Bone marrow (tissue), 2 donors: ENCODE measurements around the gene SAFB2.

ENCODE experiments used
- DNase-seq, 2 donors: peaks; one replicate each; lab custom pipeline; 2025; lab: John Stamatoyannopoulos, UW

SAFB2 gene

DNA sequence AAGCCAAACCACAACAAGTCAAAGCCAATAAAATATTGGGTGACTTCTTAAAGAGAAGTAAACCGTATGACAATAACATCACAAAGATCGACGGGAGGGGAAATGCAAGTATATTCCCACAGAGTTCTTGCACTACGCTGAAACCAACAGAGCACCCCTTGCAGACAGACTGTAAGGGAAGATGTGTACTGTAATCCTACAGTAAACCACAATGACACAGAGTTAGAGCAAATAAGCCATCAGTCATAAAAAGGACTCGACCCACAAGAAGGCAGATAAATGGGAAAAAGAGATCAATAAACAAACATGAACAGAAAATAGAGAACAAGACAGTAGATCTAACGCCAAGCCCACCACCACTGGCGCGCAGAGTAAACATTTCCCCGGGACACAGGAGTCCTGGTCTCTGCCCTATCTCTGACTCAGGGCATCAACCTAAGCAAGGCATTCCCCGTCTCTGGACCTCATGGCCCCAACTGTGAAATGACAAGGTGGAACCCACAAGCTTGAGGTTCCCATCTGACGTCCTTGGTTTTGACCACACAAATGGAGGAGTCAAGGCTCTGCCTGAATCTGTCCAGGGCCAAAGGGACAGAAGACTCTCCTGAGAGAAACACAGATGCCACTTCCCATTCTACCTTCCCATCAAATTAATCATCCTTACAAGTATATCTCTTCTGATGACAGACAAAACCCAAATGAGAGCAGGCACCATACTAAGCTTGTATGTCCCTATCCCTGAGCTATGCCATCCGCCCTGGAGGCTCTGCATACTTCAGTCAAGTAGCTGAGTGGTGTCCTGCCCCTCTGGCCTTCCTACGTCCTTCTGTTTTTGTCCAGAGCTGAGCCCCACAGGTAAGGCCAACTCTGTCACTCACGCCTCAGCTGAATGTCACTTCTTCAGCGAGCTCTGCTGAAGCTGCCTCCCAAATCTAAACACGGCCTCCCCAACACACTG lies 15.0 kb downstream of the SAFB2 start:
- DNase-seq: no peak

DNA sequence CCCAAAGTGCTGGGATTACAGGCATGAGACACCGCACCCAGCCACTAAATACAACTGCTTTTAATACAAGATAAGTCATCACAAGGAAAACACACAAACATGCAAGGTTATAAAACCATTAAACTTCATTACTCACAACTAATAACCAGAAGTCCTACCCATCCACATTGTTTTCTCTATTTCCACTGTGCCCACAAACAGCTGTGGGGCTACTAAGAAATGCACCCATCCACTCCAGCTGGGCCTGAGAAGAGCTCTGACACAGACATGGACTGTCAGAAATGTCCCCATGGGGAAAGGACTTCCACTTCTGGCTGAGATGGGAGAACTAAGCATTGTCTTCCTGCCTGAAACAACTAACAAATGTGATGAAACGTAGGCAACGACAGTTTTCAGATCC lies 17.2 kb downstream of the SAFB2 start:
- no peak for DNase-seq

DNA sequence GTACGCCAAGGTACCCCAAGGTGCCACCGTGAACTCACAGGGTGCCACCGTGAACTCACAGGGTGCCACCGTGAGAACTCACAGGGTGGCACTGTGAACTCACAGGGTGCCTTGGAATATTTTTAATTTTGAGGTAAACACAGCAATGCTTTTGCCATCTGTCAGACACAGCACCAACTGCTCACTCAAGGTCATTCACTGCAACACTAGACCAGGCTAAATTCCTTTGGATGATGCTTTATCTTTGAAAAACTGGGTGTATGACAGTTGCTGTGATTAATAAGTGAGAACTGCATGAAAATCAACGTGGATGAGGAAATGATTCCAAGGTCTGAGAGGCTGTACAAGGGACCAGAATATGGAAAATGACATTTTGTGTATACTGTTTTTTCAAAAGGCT lies 18.9 kb downstream of the SAFB2 start:
- DNase-seq: no peak

DNA sequence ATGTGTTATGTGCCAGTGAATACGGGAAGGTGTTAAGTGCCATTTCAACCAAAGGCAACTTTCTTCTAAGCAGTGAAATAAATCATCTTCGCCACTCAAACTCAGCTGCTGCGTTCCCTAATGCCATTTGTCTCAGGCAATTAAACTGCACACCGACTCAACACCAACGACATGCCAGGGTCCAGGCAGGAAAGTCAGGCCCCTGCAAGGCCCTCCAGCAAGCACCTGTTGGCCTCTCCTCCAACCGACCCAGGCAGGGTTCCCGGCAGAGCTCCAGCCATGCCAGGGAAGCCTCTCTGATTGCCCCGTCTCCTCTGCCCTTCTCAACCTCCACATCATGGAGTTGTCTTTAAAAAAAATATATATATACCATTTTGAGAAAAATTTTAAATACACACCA lies 21.8 kb downstream of the SAFB2 start:
- no peak for DNase-seq

DNA sequence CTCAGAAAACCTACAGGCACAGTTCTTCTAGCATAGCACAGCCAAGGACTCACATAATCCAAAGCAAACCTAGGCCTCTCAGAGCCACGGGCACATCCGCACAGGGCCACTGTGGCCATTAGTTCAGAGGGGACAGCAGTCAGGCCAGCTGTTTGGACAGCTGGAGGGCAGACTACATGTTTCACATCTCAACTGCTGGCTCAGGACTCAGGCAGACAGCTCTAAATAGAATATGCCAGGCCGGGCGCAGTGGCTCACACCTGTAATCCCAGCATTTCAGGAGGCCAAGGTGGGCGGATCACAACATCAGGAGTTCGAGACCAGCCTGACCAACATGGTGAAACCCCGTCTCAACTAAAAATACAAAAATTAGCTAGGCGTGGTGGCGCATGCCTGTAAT lies 26.8 kb downstream of the SAFB2 start:
- no peak for DNase-seq

DNA sequence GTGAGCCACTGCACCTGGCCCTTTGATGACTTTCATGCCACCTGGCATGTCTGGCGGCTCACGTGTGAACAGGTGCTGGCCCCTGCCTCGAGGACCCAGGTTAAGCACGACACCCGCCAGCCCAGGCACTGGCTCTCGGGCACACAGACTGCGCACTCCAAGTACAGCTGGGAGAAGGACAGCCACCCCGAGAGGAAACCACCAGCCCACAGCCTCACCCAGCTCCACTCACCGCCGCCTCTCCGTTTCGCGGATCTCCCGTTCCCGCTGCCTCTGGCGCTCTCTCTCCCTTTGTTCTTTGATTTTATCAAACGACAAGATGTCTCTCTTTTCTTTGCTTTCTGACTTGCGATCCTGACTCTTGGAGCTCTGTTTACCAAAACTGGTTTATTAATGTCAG lies 27.4 kb downstream of the SAFB2 start:
- DNase-seq: no peak

DNA sequence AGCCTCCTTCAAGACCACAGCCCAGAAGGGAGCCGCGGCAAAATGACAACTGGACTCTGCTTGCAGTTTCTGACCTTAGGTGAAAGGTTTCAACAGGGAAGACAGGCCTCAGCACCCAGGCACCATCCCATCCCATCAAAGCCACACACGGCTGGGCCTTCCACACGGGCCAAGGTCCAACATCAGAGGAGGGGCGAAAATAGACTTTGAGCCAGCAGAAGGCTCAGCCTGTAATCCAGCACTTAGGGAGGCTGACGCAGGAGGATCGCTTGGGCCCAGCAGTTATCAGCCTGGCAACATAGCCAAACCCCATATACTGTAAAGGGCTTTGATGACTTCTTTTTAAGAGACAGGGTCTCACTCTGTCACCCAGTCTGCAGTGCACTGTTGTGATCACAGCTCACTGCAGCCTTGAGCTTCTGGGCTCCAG lies 28.0 kb downstream of the SAFB2 start:
- DNase-seq: no peak

DNA sequence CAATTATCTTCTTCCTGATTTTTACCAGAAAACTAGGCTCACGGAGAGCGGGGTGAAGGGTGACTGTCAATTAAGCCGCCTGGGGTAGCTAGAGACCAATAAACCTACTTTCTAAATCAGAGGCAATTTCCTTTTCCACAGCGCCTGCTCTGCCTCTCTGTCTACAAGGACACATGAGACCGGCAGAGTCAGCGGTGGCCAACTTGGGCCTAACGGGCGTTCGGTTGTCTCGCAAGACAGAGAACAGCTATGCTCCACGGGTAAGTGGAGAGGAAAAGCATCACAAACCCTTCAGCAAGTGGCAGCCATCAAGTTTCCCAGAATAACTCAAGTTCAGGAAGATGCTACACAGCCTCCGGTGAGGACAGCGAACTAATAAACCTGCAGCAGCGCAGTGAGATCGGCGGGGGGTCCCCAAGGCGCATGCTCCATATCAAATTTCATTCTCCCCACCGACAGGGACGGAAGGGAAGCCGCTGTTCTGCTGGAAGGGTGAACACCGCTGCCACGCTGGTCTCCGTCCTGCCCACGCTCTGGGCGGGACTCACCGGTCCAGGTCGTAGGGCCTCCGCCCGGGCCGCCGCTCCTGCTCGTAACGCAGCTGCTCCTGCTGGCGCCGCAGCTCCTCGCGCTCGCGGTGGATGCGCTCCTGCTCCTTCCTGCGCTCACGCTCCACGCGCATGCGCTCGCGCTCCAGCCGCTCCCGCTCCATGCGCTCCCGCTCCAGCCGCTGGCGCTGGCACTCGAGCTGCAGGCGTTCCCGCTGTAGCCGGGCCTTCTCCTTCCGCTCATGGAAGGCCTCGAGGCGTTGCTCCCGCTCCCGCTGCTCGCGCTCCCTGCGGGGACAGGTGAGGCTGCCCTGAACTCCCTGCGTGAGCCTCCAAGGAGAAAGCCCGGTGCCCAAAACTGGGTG lies 29.0 kb downstream of the SAFB2 start:
- no peak for DNase-seq

DNA sequence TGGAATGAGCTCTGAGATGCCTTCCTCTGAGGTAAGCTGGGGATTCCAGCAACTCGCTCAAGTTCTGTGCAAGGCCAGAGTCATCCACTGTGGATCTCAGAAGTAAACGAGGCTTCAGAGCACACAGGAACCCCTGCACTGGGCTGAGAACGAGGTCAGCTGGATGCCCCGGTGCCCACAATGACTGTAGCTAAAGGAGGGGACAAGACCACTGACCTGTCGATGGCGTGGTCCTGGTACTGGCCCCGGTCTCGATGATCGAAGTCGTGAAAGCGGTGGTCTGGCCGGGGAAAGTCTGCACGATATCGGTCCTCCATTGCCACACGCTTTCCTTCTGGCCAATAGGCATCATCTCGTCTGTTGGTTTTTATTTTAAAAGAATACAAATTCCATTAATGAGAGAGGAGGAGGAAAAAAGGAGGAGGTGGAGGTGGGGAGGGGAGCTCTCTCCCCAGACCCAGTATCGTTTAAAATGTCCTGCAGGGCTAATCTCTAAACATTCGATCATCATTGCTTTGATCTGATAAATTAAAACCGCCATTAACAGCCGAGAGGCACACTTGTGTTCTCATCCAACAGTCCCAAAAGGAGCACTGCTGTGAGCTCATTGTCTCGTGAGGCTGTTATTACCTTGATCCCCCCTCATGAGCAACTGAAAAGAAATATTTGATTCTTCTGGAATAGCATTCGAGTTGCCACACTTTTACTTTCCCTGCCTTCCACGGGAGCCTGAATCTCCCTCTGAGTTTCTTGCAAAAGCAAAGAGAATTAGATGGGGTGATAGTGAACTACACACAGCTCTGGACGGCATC lies 29.8 kb downstream of the SAFB2 start:
- DNase-seq: no peak

DNA sequence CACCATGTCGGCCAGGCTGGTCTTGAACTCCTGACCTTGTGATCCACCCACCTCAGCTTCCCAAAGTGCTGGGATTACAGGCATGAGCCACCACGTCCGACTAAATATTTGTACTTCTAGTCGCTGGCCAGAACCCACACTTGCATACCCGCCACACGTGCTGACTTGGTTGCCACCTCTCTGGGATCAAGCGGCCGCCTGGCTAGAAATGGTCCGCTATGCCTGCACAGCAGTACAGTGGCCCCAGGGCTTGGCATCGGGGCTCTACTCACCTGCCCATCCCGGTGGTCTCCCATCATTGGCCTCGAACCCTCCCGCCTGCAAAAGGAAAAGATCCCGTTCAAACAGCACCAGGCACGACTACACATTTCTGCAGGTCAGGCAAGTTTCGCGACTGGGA lies 31.1 kb downstream of the SAFB2 start:
- no peak for DNase-seq

DNA sequence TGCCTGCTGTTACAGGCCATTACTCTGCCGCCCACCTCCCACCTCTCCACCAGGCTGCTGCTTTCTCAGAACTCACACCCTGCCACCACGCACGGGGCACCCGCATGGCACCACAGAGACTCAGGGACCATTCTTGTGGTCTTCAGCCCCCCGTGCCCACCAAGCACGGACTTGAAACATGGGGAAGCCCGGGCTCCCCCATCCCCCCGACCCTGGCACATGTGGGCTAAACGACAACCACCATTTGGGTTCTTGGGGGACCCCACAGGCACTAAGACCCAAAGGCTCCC lies 31.8 kb downstream of the SAFB2 start:
- DNase-seq: no peak

DNA sequence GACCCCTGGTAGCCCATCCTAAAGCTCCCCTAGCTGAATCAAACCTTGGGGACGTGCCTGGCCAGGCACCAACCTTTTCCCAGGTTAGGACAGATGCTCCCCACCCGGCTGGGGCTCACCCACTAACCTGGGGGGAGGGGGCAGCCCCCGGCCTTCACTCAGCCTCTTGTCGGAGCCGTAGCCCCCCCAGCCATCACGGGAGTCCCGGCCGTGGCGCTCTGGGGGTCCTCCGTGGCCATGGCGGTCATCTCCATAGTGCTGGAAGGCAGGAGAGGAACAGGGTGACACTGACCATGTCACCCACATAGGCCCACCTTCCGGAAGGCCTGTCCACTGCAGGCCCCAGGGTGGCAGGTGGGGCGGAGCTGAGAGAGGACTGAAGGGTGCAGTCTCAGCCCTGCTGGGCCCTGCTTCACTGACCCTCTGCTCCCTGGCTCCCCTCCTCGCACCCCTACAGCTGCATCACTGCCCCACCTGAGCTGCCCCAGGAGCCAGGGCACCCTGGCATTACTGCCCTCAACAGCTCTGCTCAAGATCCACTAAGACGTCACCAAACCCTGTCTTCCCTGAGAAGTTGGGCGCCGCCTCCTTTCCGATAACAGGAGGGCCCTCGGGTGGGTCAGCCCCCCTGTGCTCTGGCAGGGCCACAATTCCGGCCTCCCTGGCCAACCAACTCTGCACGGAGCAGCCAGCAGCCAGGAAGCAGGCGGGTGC lies 32.3 kb downstream of the SAFB2 start:
- DNase-seq: no peak

DNA sequence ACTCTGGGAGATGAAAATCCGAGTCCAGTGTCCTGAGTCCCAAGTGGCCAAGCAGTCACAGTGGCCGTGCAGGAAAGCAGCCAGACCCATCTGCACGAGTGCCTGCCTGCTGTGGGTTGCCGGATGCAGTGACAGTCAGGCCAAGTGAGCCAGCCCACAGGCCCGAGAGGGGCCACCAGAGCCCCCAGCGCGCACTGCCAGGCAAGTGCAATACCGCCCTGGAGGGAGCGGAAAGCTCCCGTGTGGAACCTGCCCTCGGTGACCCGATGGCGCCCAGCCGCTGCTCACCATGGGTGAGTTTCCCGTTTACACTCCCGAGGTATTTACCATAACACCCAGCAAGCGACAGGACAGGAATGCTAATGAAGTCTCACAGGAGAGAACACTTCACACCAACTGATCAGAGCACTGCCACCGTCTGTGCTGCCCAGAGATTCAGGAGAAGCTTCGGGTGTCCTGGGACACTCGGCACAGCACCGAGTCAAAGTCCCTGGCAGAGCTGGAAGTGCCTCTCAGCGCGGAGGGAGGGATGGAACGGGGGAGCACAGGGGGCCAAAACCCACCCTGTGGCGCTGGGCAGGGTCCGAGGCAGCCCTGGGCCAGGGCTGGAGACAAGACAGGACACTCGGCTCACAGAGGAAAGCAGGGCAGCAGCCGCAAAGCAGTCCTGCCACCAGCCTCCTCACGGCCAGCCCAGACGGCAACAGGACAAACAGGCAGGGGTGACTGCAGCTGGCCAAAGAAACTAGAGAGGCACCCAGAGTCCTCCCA lies 33.5 kb downstream of the SAFB2 start:
- no peak for DNase-seq

DNA sequence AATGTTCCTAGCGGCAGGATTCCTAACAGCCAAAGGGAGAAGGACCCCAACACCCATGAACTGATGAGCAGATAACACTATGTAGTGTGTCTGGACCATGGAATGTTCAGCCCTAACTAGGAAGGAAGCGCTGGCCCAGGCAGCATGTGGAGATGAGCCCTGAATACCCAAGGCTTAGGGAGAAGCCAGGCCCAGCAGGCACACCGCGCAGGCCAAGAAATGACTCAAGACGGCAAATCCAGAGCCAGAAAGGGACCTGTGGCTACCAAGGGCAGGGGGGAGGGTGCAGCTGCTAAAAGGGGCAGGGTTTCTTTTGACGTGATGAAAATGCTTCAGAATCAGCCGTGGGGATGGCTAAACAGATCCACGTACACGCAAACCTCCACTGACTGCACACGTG lies 34.1 kb downstream of the SAFB2 start:
- DNase-seq: no peak

DNA sequence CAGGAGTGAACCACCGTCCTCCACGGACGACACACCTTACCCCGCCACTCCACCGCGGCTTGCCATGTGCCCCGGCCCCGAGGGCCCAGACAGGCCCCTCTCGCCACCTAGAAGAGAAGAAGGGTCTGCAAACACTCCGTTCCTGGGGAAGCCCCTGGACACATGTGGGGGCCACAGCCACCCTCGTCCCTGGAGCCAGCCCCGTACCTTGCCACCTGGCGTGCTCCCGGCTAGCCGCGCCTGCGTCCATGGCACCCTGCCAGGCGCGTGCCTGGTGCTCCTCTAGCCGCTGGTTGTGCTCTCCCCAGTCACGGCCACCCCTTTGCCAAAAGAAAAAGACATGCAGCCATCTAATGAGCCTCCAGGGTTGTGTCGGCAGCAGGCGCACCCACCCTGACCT lies 34.9 kb downstream of the SAFB2 start:
- no peak for DNase-seq

DNA sequence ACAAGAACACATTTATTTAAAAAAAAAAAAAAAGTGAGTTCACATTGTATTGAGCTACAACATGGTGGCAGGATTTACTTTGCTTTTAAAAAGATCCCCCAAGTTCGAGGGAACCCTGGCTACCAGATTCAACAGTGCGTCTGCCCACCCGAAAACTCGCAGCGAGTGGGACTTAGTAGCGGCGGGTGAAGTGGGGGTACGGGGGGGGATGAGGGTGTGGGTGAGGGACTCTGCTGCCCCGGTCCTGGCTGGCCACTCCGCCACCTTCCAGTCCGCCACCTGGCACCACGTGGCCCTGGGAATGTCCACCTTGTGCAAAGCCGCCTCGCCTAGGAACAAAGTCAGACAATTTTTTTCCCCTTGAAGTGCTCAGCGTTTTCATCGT lies 35.5 kb downstream of the SAFB2 start:
- DNase-seq: no peak

DNA sequence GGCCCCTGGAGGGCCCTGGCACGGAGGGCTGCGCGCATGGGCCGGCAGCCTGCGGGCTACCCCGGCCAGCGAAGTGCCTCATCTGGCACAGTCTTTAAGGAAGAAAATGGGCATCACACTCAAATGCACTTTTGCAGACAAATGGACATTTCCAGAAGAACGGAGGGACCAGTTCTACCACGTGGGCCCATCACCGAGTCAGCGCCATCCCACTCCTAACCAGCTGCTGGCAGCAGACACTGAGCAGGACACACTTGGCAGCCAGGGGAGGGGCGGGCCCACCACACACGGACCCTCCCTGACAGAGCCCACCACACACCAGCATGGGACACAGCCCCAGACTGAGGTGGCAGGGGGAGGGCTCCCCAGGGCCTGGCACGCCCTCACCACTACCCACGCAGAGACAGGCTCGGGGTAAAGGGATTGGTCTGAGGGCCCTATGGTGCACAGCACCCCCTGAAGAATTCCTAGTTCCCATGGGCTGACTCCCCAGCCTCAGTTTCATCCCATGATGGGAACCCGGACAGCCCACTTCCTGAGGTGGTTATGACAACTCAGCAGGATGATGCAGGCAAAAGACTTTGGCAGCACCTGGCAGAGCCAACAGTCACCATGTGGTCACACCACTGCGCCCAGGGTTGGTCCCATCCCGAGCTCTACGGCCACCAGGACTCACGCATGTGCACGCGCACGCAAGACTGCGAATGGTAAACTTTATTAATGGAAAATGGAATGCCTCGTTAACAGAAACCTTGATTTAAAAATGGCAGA lies 36.1 kb downstream of the SAFB2 start:
- DNase-seq: no peak

DNA sequence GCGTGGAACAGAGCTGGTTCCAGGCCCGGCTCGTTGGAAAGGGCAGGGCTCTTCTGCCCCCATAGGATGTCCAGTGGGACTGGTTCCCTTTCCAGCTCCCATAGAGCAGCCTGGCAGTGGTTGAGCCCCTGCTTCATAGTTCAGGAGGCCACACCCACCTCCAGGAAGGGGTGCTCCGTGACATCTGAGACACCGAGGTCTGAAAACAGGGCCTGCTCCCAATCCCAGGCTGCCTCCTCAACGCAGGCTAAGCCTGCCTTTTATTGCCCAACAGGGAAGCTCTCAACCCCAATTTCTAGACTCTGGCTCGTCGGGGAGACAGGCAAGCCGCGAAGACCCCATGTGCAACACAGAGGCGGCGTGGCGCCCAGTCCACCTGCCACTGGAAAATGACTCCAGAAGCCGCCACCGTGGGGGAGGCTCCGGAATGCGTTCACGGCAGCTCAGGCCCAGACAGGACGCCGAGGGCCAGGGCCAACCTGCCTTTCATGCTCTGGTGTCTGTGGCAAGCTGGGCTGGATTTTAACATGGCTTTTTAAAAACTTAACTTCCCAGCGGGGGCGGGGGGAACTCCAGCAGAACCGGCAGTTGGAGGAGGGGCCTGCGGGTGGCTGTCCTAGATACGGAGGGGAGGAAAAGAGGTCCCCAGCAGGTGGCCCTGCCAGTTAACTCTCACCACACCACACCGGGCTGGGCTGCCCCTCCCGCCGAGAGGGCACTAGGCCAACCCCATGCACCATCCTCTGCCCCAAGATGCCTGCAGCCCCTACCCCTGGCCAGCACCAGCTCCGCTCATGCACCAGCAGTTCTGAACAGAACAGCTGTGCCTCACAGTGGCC lies 36.9 kb downstream of the SAFB2 start:
- no peak for DNase-seq

DNA sequence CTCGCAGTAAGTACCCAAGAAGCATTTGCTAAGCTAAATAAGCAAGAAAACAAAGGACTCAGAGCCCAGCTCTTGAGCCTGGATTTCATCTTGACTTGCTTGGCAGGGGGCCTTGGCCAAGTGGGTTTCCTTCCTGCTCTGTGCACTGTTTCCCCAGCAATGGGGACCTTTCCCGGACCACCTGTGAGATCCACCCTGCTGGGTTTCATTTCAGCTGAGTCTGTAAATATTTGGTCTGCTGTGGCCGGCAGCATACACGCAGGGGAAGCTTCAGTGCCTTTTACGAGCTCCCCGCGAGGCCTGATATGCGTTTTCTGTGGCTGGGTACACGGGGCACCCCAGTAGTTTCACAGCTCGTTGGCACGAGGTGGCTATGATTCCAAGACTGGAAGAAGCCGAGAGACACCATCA lies 42.4 kb downstream of the SAFB2 start:
- DNase-seq: no peak
